RWPE1 (cell line): ENCODE results near the gene MEP1B.

Experiments used
- CTCF ChIA-PET: fragments of 350-600 bp; sonication (Branson Sonifier 250); formaldehyde crosslinking; extraction: SDS; loops from one replicate; lab custom pipeline; 2021; lab: Yijun Ruan, JAX
- POLR2A ChIA-PET: fragments of 400-600 bp; formaldehyde crosslinking; extraction: SDS; loops from one replicate; lab custom pipeline; 2020; ENCODE audit warnings: antibody characterized with exemption; ENCODE audit not compliant: low non-redundant PET; lab: Yijun Ruan, JAX
- DNase-seq: peaks from one replicate; pipeline ENCODE4 v3.0.0; 2012; ENCODE audit warnings: low spot score
- H3K27ac ChIP-seq: fragments of 450-650 bp; 2 replicates; pipeline ENCODE4 v1.5.1; 2017
- CTCF ChIP-seq: fragments of 450-650 bp; conservative IDR thresholded peaks from 2 replicates; pipeline ENCODE4 v1.5.1; 2017; ENCODE audit warnings: low read depth, mild to moderate bottlenecking

The MEP1B gene

GRCh38 chr18:32183503-32183902 is 6.3 kb upstream of the MEP1B start:
- POLR2A ChIA-PET = no interaction called here
- DNase-seq = no peak
- H3K27ac ChIP-seq = no peak overlapping the region
- CTCF ChIA-PET = interaction anchor here (0.6 kb wide), 1 partner anchor 971 kb away, joined by 3 read pairs; no protein-coding TSS in a partner anchor
- no peak for TF ChIP-seq CTCF

GRCh38 chr18:32190209-32190608 is 370 bp downstream of the MEP1B start:
- ChIA-PET CTCF (no interaction called here), POLR2A (no interaction called here)
- H3K27ac ChIP-seq = no peak overlapping the region
- no peak for DNase-seq
- no peak for TF ChIP-seq CTCF

- TF ChIP-seq CTCF = no peak
- DNase-seq = no peak
- no peak overlapping the region for H3K27ac ChIP-seq
- CTCF ChIA-PET = interaction anchor here (0.6 kb wide), 1 partner anchor 138 kb away, joined by 3 read pairs; no protein-coding TSS in a partner anchor
- POLR2A ChIA-PET = interaction anchor here (0.6 kb wide), 1 partner anchor 27 kb away, joined by 3 read pairs; no protein-coding TSS in a partner anchor
Observed at GRCh38 chr18:32195881-32196815, 6.3 kb downstream of the MEP1B start.

GRCh38 chr18:32200766-32201165 is 10.9 kb downstream of the MEP1B start:
- no peak for TF ChIP-seq CTCF
- ChIA-PET CTCF (no interaction called here), POLR2A (no interaction called here)
- no peak for DNase-seq
- H3K27ac ChIP-seq = no peak overlapping the region

- ChIA-PET CTCF (no interaction called here), POLR2A (no interaction called here)
- H3K27ac ChIP-seq = no peak overlapping the region
- no peak for DNase-seq
- no peak for TF ChIP-seq CTCF
Observed at GRCh38 chr18:32201948-32202672, 12.3 kb downstream of the MEP1B start.

GRCh38 chr18:32208023-32208422 is 18.2 kb downstream of the MEP1B start:
- no peak overlapping the region for H3K27ac ChIP-seq
- ChIA-PET CTCF (no interaction called here), POLR2A (no interaction called here)
- no peak for TF ChIP-seq CTCF
- no peak for DNase-seq
